Measurements from ENCODE around the gene EME1.

DNA sequence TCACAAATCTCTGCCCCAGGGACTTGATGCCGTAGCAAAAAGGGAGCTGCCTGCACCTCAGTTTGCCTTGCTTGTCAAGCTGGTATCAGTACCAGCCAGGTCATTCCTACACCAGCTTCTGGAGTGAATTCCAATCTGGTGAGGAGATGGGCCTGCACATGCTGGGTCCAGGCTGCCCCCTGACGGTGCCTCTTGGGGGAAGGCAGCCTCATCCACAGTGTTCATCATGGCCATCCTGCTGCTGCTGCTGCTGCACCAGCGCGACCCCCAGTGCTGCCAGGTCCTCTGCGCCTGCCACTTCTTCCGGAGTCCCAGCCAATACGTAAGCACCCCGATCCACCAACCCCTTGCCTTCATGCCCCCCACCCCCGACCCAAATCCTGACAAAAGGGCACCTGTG, 8.3 kb upstream of the EME1 start:
- TF ChIP-seq, protein P1, sequence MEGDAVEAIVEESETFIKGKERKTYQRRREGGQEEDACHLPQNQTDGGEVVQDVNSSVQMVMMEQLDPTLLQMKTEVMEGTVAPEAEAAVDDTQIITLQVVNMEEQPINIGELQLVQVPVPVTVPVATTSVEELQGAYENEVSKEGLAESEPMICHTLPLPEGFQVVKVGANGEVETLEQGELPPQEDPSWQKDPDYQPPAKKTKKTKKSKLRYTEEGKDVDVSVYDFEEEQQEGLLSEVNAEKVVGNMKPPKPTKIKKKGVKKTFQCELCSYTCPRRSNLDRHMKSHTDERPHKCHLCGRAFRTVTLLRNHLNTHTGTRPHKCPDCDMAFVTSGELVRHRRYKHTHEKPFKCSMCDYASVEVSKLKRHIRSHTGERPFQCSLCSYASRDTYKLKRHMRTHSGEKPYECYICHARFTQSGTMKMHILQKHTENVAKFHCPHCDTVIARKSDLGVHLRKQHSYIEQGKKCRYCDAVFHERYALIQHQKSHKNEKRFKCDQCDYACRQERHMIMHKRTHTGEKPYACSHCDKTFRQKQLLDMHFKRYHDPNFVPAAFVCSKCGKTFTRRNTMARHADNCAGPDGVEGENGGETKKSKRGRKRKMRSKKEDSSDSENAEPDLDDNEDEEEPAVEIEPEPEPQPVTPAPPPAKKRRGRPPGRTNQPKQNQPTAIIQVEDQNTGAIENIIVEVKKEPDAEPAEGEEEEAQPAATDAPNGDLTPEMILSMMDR (IDR thresholded peaks at IDR 0.05), result no peak
- no peak for TF ChIP-seq POLR2A (IDR thresholded peaks at IDR 0.05)

Data from uterus (tissue), 2 donors.